ENCODE measurements around the gene DYNC2H1. TPM values are rescaled to one million over a fixed set of nuclear protein-coding genes. Genes with fewer than 3 reads are reported as not detected.

DYNC2H1 gene
- total RNA-seq, 1 experiment from 2014 or later: 28.9 TPM

DNA sequence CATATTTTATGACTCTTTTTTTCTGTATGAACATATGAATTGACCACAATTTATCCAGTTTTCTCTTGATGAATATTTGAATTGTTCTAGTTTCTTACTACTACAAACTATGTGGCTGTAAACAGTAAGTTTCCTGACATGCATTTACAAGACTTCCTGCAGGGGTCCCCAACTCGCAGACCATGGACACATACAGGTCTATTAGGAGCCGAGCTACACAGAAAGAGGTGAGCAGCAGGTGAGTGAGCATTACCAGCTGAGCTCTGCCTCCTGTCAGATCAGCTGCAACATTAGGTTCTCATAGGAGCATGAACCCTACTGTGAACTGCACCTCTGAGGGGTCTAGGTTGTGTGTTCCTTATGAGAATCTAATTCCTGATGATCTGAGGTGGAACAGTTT is 379.4 kb downstream of the DYNC2H1 start:
- no peak overlapping the region for H2AFZ ChIP-seq (ENCODE audit: low read length)
- no peaks in the 10 kb centered on the region for H3K79me2 ChIP-seq (ENCODE audit: low read length)
- no peaks in the 10 kb centered on the region for H4K20me1 ChIP-seq (ENCODE audit: low read length)
- POLR2A ChIA-PET (ENCODE audit: unreplicated experiment): no interaction called here
- TF ChIP-seq, protein P1, sequence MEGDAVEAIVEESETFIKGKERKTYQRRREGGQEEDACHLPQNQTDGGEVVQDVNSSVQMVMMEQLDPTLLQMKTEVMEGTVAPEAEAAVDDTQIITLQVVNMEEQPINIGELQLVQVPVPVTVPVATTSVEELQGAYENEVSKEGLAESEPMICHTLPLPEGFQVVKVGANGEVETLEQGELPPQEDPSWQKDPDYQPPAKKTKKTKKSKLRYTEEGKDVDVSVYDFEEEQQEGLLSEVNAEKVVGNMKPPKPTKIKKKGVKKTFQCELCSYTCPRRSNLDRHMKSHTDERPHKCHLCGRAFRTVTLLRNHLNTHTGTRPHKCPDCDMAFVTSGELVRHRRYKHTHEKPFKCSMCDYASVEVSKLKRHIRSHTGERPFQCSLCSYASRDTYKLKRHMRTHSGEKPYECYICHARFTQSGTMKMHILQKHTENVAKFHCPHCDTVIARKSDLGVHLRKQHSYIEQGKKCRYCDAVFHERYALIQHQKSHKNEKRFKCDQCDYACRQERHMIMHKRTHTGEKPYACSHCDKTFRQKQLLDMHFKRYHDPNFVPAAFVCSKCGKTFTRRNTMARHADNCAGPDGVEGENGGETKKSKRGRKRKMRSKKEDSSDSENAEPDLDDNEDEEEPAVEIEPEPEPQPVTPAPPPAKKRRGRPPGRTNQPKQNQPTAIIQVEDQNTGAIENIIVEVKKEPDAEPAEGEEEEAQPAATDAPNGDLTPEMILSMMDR (conservative IDR thresholded peaks at IDR 0.05; ENCODE audit: low read depth, low read length): no peak
- TF ChIP-seq EZH2 (IDR thresholded peaks at IDR 0.05; ENCODE audit: low read length, unreplicated experiment) (no peak), EZH2phosphoT487 (IDR thresholded peaks at IDR 0.05; ENCODE audit: borderline replicate concordance, low read length) (no peak)
- no peaks in the 10 kb centered on the region for H3K9me2 ChIP-seq (replicated peaks; ENCODE audit: low read length)
- no peak overlapping the region for H3K4me2 ChIP-seq (ENCODE audit: low read length)
- H3K4me3 ChIP-seq (ENCODE audit: low read length): no peak overlapping the region
- peaks cover 46% of the 10 kb centered on the region for H3K4me1 ChIP-seq (ENCODE audit: insufficient read depth, low read length)
- H3K27ac ChIP-seq (ENCODE audit: low read length): no peak overlapping the region
- CTCF ChIA-PET: no interaction called here
- ATAC-seq (no peak), DNase-seq (no peak)
- H3K27me3 ChIP-seq (ENCODE audit: low read length): no peaks in the 10 kb centered on the region
- H3K9ac ChIP-seq (ENCODE audit: low read length): no peak overlapping the region
- H3F3A ChIP-seq (ENCODE audit: low read length, unreplicated experiment): peaks cover 5% of the 10 kb centered on the region
- H3K36me3 ChIP-seq (ENCODE audit: low read depth, low read length): no peaks in the 10 kb centered on the region
- no peaks in the 10 kb centered on the region for H3K9me3 ChIP-seq (ENCODE audit: low read length)
- intact Hi-C loops (cut with micrococcal nuclease): no loop called here
- no TSS peak for BruUV-seq (replicated peaks)

DNA sequence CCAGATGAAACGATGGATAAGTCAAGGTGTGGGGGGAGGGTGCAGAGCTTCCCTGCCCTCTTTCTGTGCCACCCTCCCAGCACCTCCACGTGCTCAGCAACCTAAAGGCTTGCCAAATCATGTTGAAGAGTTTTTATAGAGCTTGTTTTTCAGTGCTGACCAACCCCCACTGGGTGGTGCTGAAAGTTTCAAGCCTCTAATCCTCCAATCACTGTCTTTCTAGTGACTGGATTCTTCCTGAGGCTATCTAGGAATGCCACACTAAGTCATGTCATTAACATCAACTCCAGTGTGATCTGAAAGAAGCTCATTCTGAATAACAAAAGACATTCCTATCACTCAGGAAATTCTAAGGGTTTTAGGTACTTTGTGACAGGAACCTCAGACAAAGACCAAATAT is 382.6 kb downstream of the DYNC2H1 start:
- Histone ChIP-seq H3F3A (ENCODE audit: low read length, unreplicated experiment) (peaks cover 5% of the 10 kb centered on the region), H3K27me3 (ENCODE audit: low read length) (no peaks in the 10 kb centered on the region)

GRCh38 chr11:103494491-103494890 is 385.3 kb downstream of the DYNC2H1 start:
- Histone ChIP-seq H3K9ac (ENCODE audit: low read length) (no peak overlapping the region), H3K36me3 (ENCODE audit: low read depth, low read length) (no peaks in the 10 kb centered on the region), H2AFZ (ENCODE audit: low read length) (no peak overlapping the region), H3K27ac (ENCODE audit: low read length) (no peak overlapping the region), H4K20me1 (ENCODE audit: low read length) (no peaks in the 10 kb centered on the region), H3K4me3 (ENCODE audit: low read length) (no peak overlapping the region), H3K27me3 (ENCODE audit: low read length) (no peaks in the 10 kb centered on the region), H3K9me2 (replicated peaks; ENCODE audit: low read length) (no peaks in the 10 kb centered on the region), H3K79me2 (ENCODE audit: low read length) (no peaks in the 10 kb centered on the region), H3F3A (ENCODE audit: low read length, unreplicated experiment) (no peaks in the 10 kb centered on the region), H3K4me2 (ENCODE audit: low read length) (no peak overlapping the region), H3K9me3 (ENCODE audit: low read length) (no peaks in the 10 kb centered on the region), H3K4me1 (ENCODE audit: insufficient read depth, low read length) (peaks cover 5% of the 10 kb centered on the region)
- CTCF ChIA-PET: no interaction called here
- POLR2A ChIA-PET (ENCODE audit: unreplicated experiment): no interaction called here
- intact Hi-C loops (cut with micrococcal nuclease): no loop called here
- DNase-seq (no peak), ATAC-seq (no peak)
- TF ChIP-seq, protein P1 (conservative IDR thresholded peaks at IDR 0.05; ENCODE audit: low read depth, low read length): no peak
- no peak for TF ChIP-seq EZH2 (IDR thresholded peaks at IDR 0.05; ENCODE audit: low read length, unreplicated experiment)
- TF ChIP-seq EZH2phosphoT487 (IDR thresholded peaks at IDR 0.05; ENCODE audit: borderline replicate concordance, low read length): no peak
- no TSS peak for BruUV-seq (replicated peaks)

More for the DNA sequence above, 382.6 kb downstream of the DYNC2H1 start:
- Histone ChIP-seq H3K4me3 (ENCODE audit: low read length) (no peak overlapping the region), H2AFZ (ENCODE audit: low read length) (no peak overlapping the region), H3K4me2 (ENCODE audit: low read length) (no peak overlapping the region), H3K36me3 (ENCODE audit: low read depth, low read length) (no peaks in the 10 kb centered on the region), H4K20me1 (ENCODE audit: low read length) (no peaks in the 10 kb centered on the region), H3K27ac (ENCODE audit: low read length) (no peak overlapping the region), H3K79me2 (ENCODE audit: low read length) (no peaks in the 10 kb centered on the region), H3K9me2 (replicated peaks; ENCODE audit: low read length) (no peaks in the 10 kb centered on the region), H3K9ac (ENCODE audit: low read length) (no peak overlapping the region), H3K4me1 (ENCODE audit: insufficient read depth, low read length) (peaks cover 18% of the 10 kb centered on the region), H3K9me3 (ENCODE audit: low read length) (no peaks in the 10 kb centered on the region)
- POLR2A ChIA-PET (ENCODE audit: unreplicated experiment): no interaction called here
- intact Hi-C loops (cut with micrococcal nuclease): no loop called here
- no TSS peak for BruUV-seq (replicated peaks)
- no peak for TF ChIP-seq EZH2phosphoT487 (IDR thresholded peaks at IDR 0.05; ENCODE audit: borderline replicate concordance, low read length)
- TF ChIP-seq EZH2 (IDR thresholded peaks at IDR 0.05; ENCODE audit: low read length, unreplicated experiment): no peak
- TF ChIP-seq, protein P1 (conservative IDR thresholded peaks at IDR 0.05; ENCODE audit: low read depth, low read length): no peak
- ATAC-seq (no peak), DNase-seq (peak; percentile 17)
- CTCF ChIA-PET: no interaction called here

Data from PC-3 (cell line).